ENCODE results near the gene FOXRED2. TPM values are rescaled to one million over a fixed set of nuclear protein-coding genes. Genes with fewer than 3 reads are reported as not detected.

Gene FOXRED2
- total RNA-seq, 2 donors from 2014 or later, result 2.0 to 4.9 TPM

- Histone ChIP-seq H3K4me3 (no peak overlapping the region), H3K27ac (peak overlapping the region; percentile 94 to 99 (median 98)), H3K4me1 (peaks cover 63% of the 10 kb centered on the region), H3K36me3 (replicated peaks in 1 of 2; ENCODE audit: insufficient read depth in 1 of 2, low read depth in 2 of 2) (no peaks in the 10 kb centered on the region), H3K27me3 (no peaks in the 10 kb centered on the region), H3K9me3 (no peaks in the 10 kb centered on the region)
- TF ChIP-seq CTCF (IDR thresholded peaks at IDR 0.05) (no peak), POLR2A (IDR thresholded peaks at IDR 0.05) (no peak)
- no peak for ATAC-seq
- no peak for DNase-seq
- 71% methylated on average over 7 of the region's 7 CpGs; no CpG with 5 or more reads in 1 of the 2 donors for WGBS, 2 donors
- intact Hi-C loops (cut with DNase I), result no loop called here
These were observed 40.6 kb downstream of the FOXRED2 start for GRCh38 chr22:36466258-36466657.

GRCh38 chr22:36465232-36466021, 41.4 kb downstream of the FOXRED2 start:
- H3K4me1 ChIP-seq, result peaks cover 69% of the 10 kb centered on the region
- peak overlapping the region; percentile 94 to 99 (median 98) for H3K27ac ChIP-seq
- H3K4me3 ChIP-seq, result no peak overlapping the region
- no peaks in the 10 kb centered on the region for H3K36me3 ChIP-seq (replicated peaks in 1 of 2; ENCODE audit: insufficient read depth in 1 of 2, low read depth in 2 of 2)
- intact Hi-C loops (cut with DNase I), result no loop called here
- WGBS, 2 donors, result 16 to 20% methylated on average over 6 to 23 of the region's 25 CpGs
- ATAC-seq (peak; percentile 88), DNase-seq (peak; percentile 97 to 99 (median 99))
- no peaks in the 10 kb centered on the region for H3K27me3 ChIP-seq
- TF ChIP-seq CTCF (IDR thresholded peaks at IDR 0.05) (no peak), POLR2A (IDR thresholded peaks at IDR 0.05) (peak; percentile 42 to 80 (median 70))
- H3K9me3 ChIP-seq, result no peaks in the 10 kb centered on the region

GRCh38 chr22:36464715-36465231, 42.1 kb downstream of the FOXRED2 start:
- peak; percentile 36 to 49 (median 47) for DNase-seq
- peak overlapping the region; percentile 94 to 99 (median 98) for H3K27ac ChIP-seq
- peaks cover 63% of the 10 kb centered on the region for H3K4me1 ChIP-seq

GRCh38 chr22:36463783-36464184, 43.1 kb downstream of the FOXRED2 start:
- TF ChIP-seq CTCF (IDR thresholded peaks at IDR 0.05) (no peak), POLR2A (IDR thresholded peaks at IDR 0.05) (no peak)
- no peak for ATAC-seq
- peaks cover 63% of the 10 kb centered on the region for H3K4me1 ChIP-seq
- peak overlapping the region; percentile 65 to 99 (median 98) for H3K27ac ChIP-seq
- H3K9me3 ChIP-seq, result no peaks in the 10 kb centered on the region
- H3K36me3 ChIP-seq (replicated peaks in 1 of 2; ENCODE audit: insufficient read depth in 1 of 2, low read depth in 2 of 2), result no peaks in the 10 kb centered on the region
- WGBS, 2 donors, result 68 to 83% methylated on average over 15 to 17 of the region's 17 CpGs
- no peak overlapping the region for H3K4me3 ChIP-seq
- peak in 1 of 4 donors; percentile 19 for DNase-seq
- intact Hi-C loops (cut with DNase I), result no loop called here
- H3K27me3 ChIP-seq, result no peaks in the 10 kb centered on the region

More at GRCh38 chr22:36464715-36465231, 42.1 kb downstream of the FOXRED2 start:
- intact Hi-C loops (cut with DNase I), result no loop called here
- H3K4me3 ChIP-seq, result no peak overlapping the region
- no peak for TF ChIP-seq CTCF (IDR thresholded peaks at IDR 0.05)
- no peak for TF ChIP-seq POLR2A (IDR thresholded peaks at IDR 0.05)
- H3K9me3 ChIP-seq, result no peaks in the 10 kb centered on the region
- 29 to 68% methylated on average over 11 to 20 of the region's 20 CpGs for WGBS, 2 donors
- no peaks in the 10 kb centered on the region for H3K27me3 ChIP-seq
- no peak for ATAC-seq
- no peaks in the 10 kb centered on the region for H3K36me3 ChIP-seq (replicated peaks in 1 of 2; ENCODE audit: insufficient read depth in 1 of 2, low read depth in 2 of 2)

Measured in body of pancreas (tissue), 4 donors.